ENCODE data around the gene TMCO4. TPM values are rescaled to one million over a fixed set of nuclear protein-coding genes. Genes with fewer than 3 reads are reported as not detected.

TMCO4 gene
- total and polyA plus RNA-seq, 2 of the 8 experiments (the other 6 are each of a cell fraction or from before 2014, with no cell fraction given), result 3.0 to 3.1 TPM

DNA sequence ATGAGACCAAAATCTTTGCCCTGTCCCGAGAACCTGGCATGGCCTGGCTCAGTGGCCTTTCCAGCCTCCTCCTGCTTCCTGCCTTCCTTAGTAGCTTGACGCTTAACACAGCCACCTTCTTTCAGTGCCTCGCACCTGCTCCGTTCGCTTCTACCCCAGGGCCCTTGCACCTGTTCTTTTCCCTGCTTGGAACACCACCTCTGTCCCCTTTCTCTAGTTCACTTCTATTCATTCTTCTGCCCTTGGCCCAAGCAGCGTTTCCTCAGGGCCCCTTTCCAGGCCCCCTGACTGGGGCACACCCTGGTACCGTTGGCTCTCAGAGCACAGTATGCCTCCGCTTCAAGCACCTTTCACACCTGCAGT is 144.0 kb downstream of the TMCO4 start:
- POLR2A ChIA-PET (ENCODE audit: partially characterized antibody), result no interaction called here
- Histone ChIP-seq H3K79me2 (ENCODE audit: control insufficient read depth in 1 of 2, insufficient read depth in 2 of 2, low read length in 2 of 2) (no peaks in the 10 kb centered on the region), H4K5ac (ENCODE audit: insufficient read length, low read depth, low read length) (no peak overlapping the region), H4K91ac (replicated peaks; ENCODE audit: insufficient read length, low read length) (no peak overlapping the region), H3K4me2 (ENCODE audit: insufficient read depth in 1 of 2, low read depth in 2 of 2, low read length in 2 of 2) (no peak overlapping the region), H2AFZ (ENCODE audit: low read length) (no peak overlapping the region), H3K4ac (replicated peaks; ENCODE audit: insufficient read length, low read depth, low read length) (no peak overlapping the region), H3K79me1 (ENCODE audit: low read depth, low read length) (no peaks in the 10 kb centered on the region), H3K56ac (replicated peaks; ENCODE audit: insufficient read length, low read depth, low read length) (no peak overlapping the region), H3K9ac (replicated peaks in 1 of 4; ENCODE audit: extremely low read depth in 1 of 4, low read depth in 3 of 4, low read length in 3 of 4) (no peak overlapping the region), H3K27me3 (replicated peaks in 1 of 4; ENCODE audit: control insufficient read depth in 3 of 4, extremely low read depth in 1 of 4, insufficient read depth in 3 of 4, low read length in 3 of 4) (no peaks in the 10 kb centered on the region; a peak in 1 of 7 replicates), H3K4me1 (replicated peaks in 1 of 4; ENCODE audit: control insufficient read depth in 3 of 4, insufficient read depth in 4 of 4, low read length in 3 of 4) (peaks cover 0 to 5% (median 3%) of the 10 kb centered on the region in 4 experiments; a peak in 5 of 7 replicates), H3K9me3 (ENCODE audit: insufficient read depth in 2 of 2, low read depth in 1 of 2, low read length in 1 of 2) (no peaks in the 10 kb centered on the region), H3K4me3 (ENCODE audit: extremely low read depth in 1 of 4, insufficient read depth in 2 of 4, low read depth in 3 of 4, low read length in 4 of 4) (no peak overlapping the region), H3K14ac (ENCODE audit: insufficient read length) (no peak overlapping the region), H3K27ac (ENCODE audit: low read depth, low read length) (no peak overlapping the region), H3K23me2 (ENCODE audit: low read depth, low read length) (no peaks in the 10 kb centered on the region), H2AK5ac (ENCODE audit: low read depth, low read length) (no peak overlapping the region; the same call in 1 of the 2 replicates), H2BK15ac (ENCODE audit: low read length) (peak overlapping the region; percentile 92; the same call in 1 of the 2 replicates), H2BK12ac (ENCODE audit: low read depth, low read length) (peak overlapping the region; percentile 80; the same call in 1 of the 2 replicates), H3K18ac (ENCODE audit: extremely low read depth, low read length) (no peak overlapping the region), H2BK5ac (ENCODE audit: low read depth, low read length) (no peak overlapping the region), H2BK120ac (replicated peaks; ENCODE audit: low read depth, low read length) (no peak overlapping the region), H3K36me3 (ENCODE audit: control insufficient read depth in 2 of 4, insufficient read depth in 4 of 4, low read length in 3 of 4) (no peaks in the 10 kb centered on the region), H4K20me1 (replicated peaks in 1 of 2; ENCODE audit: control insufficient read depth in 1 of 2, insufficient read depth in 2 of 2, low read length in 2 of 2) (no peaks in the 10 kb centered on the region), H3K23ac (ENCODE audit: insufficient read length) (no peak overlapping the region), H2BK20ac (ENCODE audit: low read length) (no peak overlapping the region), H4K8ac (ENCODE audit: extremely low read depth, insufficient read depth, low read length) (no peak overlapping the region)
- CTCF ChIA-PET (ENCODE audit: partially characterized antibody), result interaction anchor here (0.6 to 7.9 kb wide), 3 partner anchors 9 to 98 kb away, joined by 3 to 63 read pairs (median 4); no protein-coding TSS in a partner anchor
- no peak for FAIRE-seq
- WGBS, 2 experiments (ENCODE audit: extremely low coverage in 1 of 2, insufficient coverage in 1 of 2, insufficient read length in 1 of 2, insufficient replicate concordance in 2 of 2, low coverage in 1 of 2, low lambda C conversion rate in 2 of 2, missing lambda C conversion rate in 1 of 2), result 86% methylated on average over 8 of the region's 8 CpGs; no CpG with 5 or more reads in 1 of the 2 experiments
- no peak for DNase-seq (ENCODE audit: low read depth in 1 of 2, low spot score in 2 of 2)
- TF ChIP-seq CHD1 (IDR thresholded peaks at IDR 0.05; ENCODE audit: low read depth, low read length), result no peak
- no peak for TF ChIP-seq ATF3 (IDR thresholded peaks at IDR 0.05; ENCODE audit: insufficient read depth, low read depth, low read length)
- TF ChIP-seq CREB1 (IDR thresholded peaks at IDR 0.05), result no peak
- no peak for TF ChIP-seq TAF1 (IDR thresholded peaks at IDR 0.05; ENCODE audit: low read depth, low read length)

Measured in H1 (cell line).